NCI-H2196 treated with DMSO at 0.1 percent for 48 hours (cell line): ENCODE data around the gene DLEC1.
A peak's percentile ranks its signal among the peaks of the same experiment; 100 is the strongest.
"Not testable (repeated sequence)": the region's sequence is repeated elsewhere in the genome, so short reads cannot be mapped to it uniquely, and the experiment has no call there.

Experiments used
- DNase-seq: peaks from one replicate; lab custom pipeline; 2025; ENCODE audit not compliant: unreplicated experiment; lab: John Stamatoyannopoulos, UW

The DLEC1 gene

GRCh38 chr3:38017445-38018295 lies 21.3 kb upstream of the DLEC1 start:
- no peak for DNase-seq

- no peak for DNase-seq
Measured at GRCh38 chr3:38018296-38019266, 20.4 kb upstream of the DLEC1 start.

GRCh38 chr3:38019658-38020341 lies 19.2 kb upstream of the DLEC1 start:
- no peak for DNase-seq

GRCh38 chr3:38020342-38020726 lies 18.7 kb upstream of the DLEC1 start:
- no peak for DNase-seq

GRCh38 chr3:38021196-38021595 lies 17.8 kb upstream of the DLEC1 start:
- DNase-seq, result no peak

- DNase-seq, result no peak
Measured at GRCh38 chr3:38022301-38022700, 16.7 kb upstream of the DLEC1 start.

GRCh38 chr3:38022896-38023709 lies 15.9 kb upstream of the DLEC1 start:
- DNase-seq, result no peak

- DNase-seq, result no peak
Measured at GRCh38 chr3:38026856-38027255, 12.2 kb upstream of the DLEC1 start.

GRCh38 chr3:38027466-38028465 lies 11.2 kb upstream of the DLEC1 start:
- no peak for DNase-seq

- no peak for DNase-seq
Measured at GRCh38 chr3:38028621-38029361, 10.2 kb upstream of the DLEC1 start.

GRCh38 chr3:38029400-38030125 lies 9.4 kb upstream of the DLEC1 start, which contains the start of gene PLCD1:
TSS of gene PLCD1 (minus strand) at chr3:38029642. CDS start at chr3:38029539, 103 bp downstream.
- DNase-seq, result no peak

- DNase-seq, result no peak
Measured at GRCh38 chr3:38030126-38031021, 8.6 kb upstream of the DLEC1 start.

- peak; percentile 4 for DNase-seq
Measured at GRCh38 chr3:38031022-38031994, 7.7 kb upstream of the DLEC1 start.

- DNase-seq, result no peak
Measured at GRCh38 chr3:38032328-38032865, 6.6 kb upstream of the DLEC1 start.

GRCh38 chr3:38033586-38033985 lies 5.4 kb upstream of the DLEC1 start:
- DNase-seq, result not testable (repeated sequence)
